Activated CD8-positive, alpha-beta memory T cell treated with anti-CD3 and anti-CD28 coated beads for 4 hours (primary cell): ENCODE measurements around the gene ACOT7.

Experiments used
- DNase-seq, 2 donors: peaks; one replicate each; pipeline ENCODE4 v3.0.0-alpha.2; 2020; ENCODE audit warnings: low read depth in 2 of 2

ACOT7 gene

GRCh38 chr1:6360517-6361070, 33.0 kb downstream of the ACOT7 start:
- no peak for DNase-seq

- no peak for DNase-seq
These were observed 33.5 kb downstream of the ACOT7 start for GRCh38 chr1:6360117-6360496.

- peak in 1 of 2 donors; percentile 22 for DNase-seq
These were observed 34.1 kb downstream of the ACOT7 start for GRCh38 chr1:6359216-6360116.

GRCh38 chr1:6358757-6359201, 34.8 kb downstream of the ACOT7 start:
- DNase-seq: no peak

- no peak for DNase-seq
These were observed 35.4 kb downstream of the ACOT7 start for GRCh38 chr1:6358144-6358624.

- no peak for DNase-seq
These were observed 36.2 kb downstream of the ACOT7 start for GRCh38 chr1:6357243-6357936.

- DNase-seq: no peak
These were observed 37.9 kb downstream of the ACOT7 start for GRCh38 chr1:6355621-6356020.

- no peak for DNase-seq
These were observed 38.8 kb downstream of the ACOT7 start for GRCh38 chr1:6354659-6355317.

- no peak for DNase-seq
These were observed 39.5 kb downstream of the ACOT7 start for GRCh38 chr1:6353955-6354658.

- no peak for DNase-seq
These were observed 40.0 kb downstream of the ACOT7 start for GRCh38 chr1:6353619-6353954.

GRCh38 chr1:6352138-6352563, 41.4 kb downstream of the ACOT7 start:
- DNase-seq: no peak

GRCh38 chr1:6351480-6352137, 42.0 kb downstream of the ACOT7 start:
- DNase-seq: no peak

GRCh38 chr1:6350416-6351088, 43.0 kb downstream of the ACOT7 start:
- DNase-seq: no peak

GRCh38 chr1:6349254-6349943, 44.2 kb downstream of the ACOT7 start:
- no peak for DNase-seq

GRCh38 chr1:6348511-6349191, 44.9 kb downstream of the ACOT7 start:
- peak in 1 of 2 donors; percentile 20 for DNase-seq

- peak in 1 of 2 donors; percentile 35 for DNase-seq
These were observed 45.7 kb downstream of the ACOT7 start for GRCh38 chr1:6347641-6348487.

GRCh38 chr1:6345460-6345859, 48.1 kb downstream of the ACOT7 start:
- no peak for DNase-seq

GRCh38 chr1:6345009-6345408, 48.6 kb downstream of the ACOT7 start:
- no peak for DNase-seq
